Skeletal muscle tissue (tissue), 4 donors: ENCODE results near the gene PLEKHA5. TPM values are rescaled to one million over a fixed set of nuclear protein-coding genes. Genes with fewer than 3 reads are reported as not detected.
"Not testable (repeated sequence)": the region's sequence is repeated elsewhere in the genome, so short reads cannot be mapped to it uniquely, and the experiment has no call there.

Experiments used
- H3K27ac ChIP-seq: one replicate; pipeline ENCODE4 v1.7.0; 2013; ENCODE audit warnings: mild to moderate bottlenecking, low read depth, low read length, inconsistent platforms
- H3K27me3 ChIP-seq, 3 donors: one replicate each; pipeline ENCODE4 v1.7.0; 2013; ENCODE audit warnings: low read length in 3 of 3; ENCODE audit not compliant: control insufficient read depth in 3 of 3, insufficient read depth in 3 of 3
- H3K36me3 ChIP-seq, 3 donors: one replicate each; pipeline ENCODE4 v1.7.0; 2013; ENCODE audit warnings: low read length in 3 of 3; ENCODE audit not compliant: control insufficient read depth in 3 of 3, insufficient read depth in 3 of 3
- H3K4me1 ChIP-seq, 3 donors: one replicate each; pipeline ENCODE4 v1.7.0; 2013; ENCODE audit warnings: low read length in 3 of 3, mild to moderate bottlenecking in 3 of 3; ENCODE audit not compliant: control insufficient read depth in 3 of 3, insufficient read depth in 3 of 3
- H3K4me3 ChIP-seq, 3 donors: one replicate each; pipeline ENCODE4 v1.7.0; 2013; ENCODE audit warnings: low read length in 3 of 3
- H3K9ac ChIP-seq, 3 donors: one replicate each; pipeline ENCODE4 v1.7.0; 2013; ENCODE audit warnings: low read length in 3 of 3, mild to moderate bottlenecking in 3 of 3, moderate library complexity in 2 of 3, low read depth in 1 of 3
- H3K9me3 ChIP-seq, 3 donors: one replicate each; pipeline ENCODE4 v1.7.0; 2013; ENCODE audit warnings: low read length in 3 of 3; ENCODE audit not compliant: control insufficient read depth in 3 of 3
- total RNA-seq: library from RNA; depleted of rRNA; stranded (reverse); fragments of >200 nt; gene quantifications from one replicate; pipeline ENCODE4 v1.2.3, GENCODE V29; 2014
- donor health status: Osteomylitis.

The PLEKHA5 gene
- total RNA-seq, 1 donor from 2014 or later, result 25.1 TPM

DNA sequence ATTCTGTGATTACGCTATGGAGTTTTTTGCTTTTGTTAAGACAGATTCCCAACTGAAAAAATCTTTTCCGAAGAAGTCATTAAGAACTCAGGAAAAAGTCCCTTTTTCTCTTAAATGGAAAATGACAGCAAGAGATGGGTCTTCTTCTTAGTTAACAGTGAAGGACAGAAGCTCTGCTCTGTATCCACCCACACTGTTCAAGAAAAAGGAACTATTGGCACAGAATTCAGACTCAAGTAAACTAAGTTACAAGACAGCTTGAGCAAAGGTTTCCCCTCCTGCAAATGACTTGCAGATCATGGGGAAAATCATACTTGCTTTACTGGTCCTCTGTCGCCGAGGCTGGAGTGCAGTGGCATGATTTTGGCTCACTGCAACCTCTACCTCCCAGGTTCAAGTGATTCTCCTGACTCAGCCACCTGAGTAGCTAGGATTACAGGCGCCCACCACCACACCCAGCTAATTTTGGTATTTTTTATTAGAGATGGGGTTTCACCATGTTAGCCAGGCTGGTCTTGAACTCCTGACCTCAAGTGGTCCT, 172.6 kb downstream of the PLEKHA5 start:
- Histone ChIP-seq H3K4me1 (no peaks in the 10 kb centered on the region), H3K27me3 (no peaks in the 10 kb centered on the region), H3K9me3 (no peaks in the 10 kb centered on the region), H3K4me3 (no peak overlapping the region), H3K9ac (no peak overlapping the region), H3K36me3 (peaks cover 0 to 2% (median 0%) of the 10 kb centered on the region in 3 donors), H3K27ac (no peak overlapping the region)

GRCh38 chr12:19303496-19303895, 174.0 kb downstream of the PLEKHA5 start:
- no peaks in the 10 kb centered on the region for H3K9me3 ChIP-seq
- no peaks in the 10 kb centered on the region for H3K27me3 ChIP-seq
- H3K36me3 ChIP-seq, result peaks cover 0 to 2% (median 0%) of the 10 kb centered on the region in 3 donors
- no peak overlapping the region for H3K9ac ChIP-seq
- no peak overlapping the region for H3K27ac ChIP-seq
- no peaks in the 10 kb centered on the region for H3K4me1 ChIP-seq
- H3K4me3 ChIP-seq, result no peak overlapping the region

GRCh38 chr12:19304149-19304750, 174.7 kb downstream of the PLEKHA5 start:
- H3K4me3 ChIP-seq, result no peak overlapping the region
- H3K27ac ChIP-seq, result no peak overlapping the region
- no peaks in the 10 kb centered on the region for H3K27me3 ChIP-seq
- H3K4me1 ChIP-seq, result no peaks in the 10 kb centered on the region
- no peak overlapping the region for H3K9ac ChIP-seq
- H3K9me3 ChIP-seq, result no peaks in the 10 kb centered on the region
- H3K36me3 ChIP-seq, result peaks cover 0 to 2% (median 0%) of the 10 kb centered on the region in 3 donors

DNA sequence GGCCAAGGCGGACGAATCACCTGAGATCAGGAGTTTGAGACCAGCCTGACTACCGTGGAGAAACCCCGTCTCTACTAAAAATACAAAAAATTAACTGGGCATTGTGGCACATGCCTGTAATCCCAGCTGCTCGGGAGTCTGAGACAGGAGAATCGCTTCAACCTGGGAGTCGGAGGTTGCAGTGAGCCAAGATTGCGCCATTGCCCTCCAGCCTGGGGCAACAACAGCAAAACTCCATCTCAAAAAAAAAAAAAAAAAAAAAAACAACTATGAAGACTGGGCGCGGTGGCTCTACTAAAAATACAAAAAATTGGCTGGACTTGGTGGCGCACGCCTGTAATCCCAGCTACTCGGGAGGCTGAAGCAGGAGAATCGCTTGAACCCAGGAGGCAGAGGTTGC, 176.1 kb downstream of the PLEKHA5 start:
- not testable (repeated sequence) for H3K27ac ChIP-seq, H3K4me3 ChIP-seq, H3K9ac ChIP-seq, H3K27me3 ChIP-seq, H3K36me3 ChIP-seq, H3K4me1 ChIP-seq, H3K9me3 ChIP-seq

- Histone ChIP-seq H3K27me3 (no peaks in the 10 kb centered on the region), H3K4me3 (no peak overlapping the region), H3K4me1 (no peaks in the 10 kb centered on the region), H3K36me3 (peaks cover 0 to 2% (median 0%) of the 10 kb centered on the region in 3 donors), H3K9me3 (no peaks in the 10 kb centered on the region), H3K9ac (no peak overlapping the region), H3K27ac (no peak overlapping the region)
These were observed 176.8 kb downstream of the PLEKHA5 start for GRCh38 chr12:19306366-19306765.

GRCh38 chr12:19307451-19307850, 177.9 kb downstream of the PLEKHA5 start:
- Histone ChIP-seq H3K9me3 (no peaks in the 10 kb centered on the region), H3K27ac (no peak overlapping the region), H3K9ac (no peak overlapping the region), H3K36me3 (peaks cover 0 to 2% (median 0%) of the 10 kb centered on the region in 3 donors), H3K4me3 (no peak overlapping the region), H3K4me1 (no peaks in the 10 kb centered on the region), H3K27me3 (no peaks in the 10 kb centered on the region)

DNA sequence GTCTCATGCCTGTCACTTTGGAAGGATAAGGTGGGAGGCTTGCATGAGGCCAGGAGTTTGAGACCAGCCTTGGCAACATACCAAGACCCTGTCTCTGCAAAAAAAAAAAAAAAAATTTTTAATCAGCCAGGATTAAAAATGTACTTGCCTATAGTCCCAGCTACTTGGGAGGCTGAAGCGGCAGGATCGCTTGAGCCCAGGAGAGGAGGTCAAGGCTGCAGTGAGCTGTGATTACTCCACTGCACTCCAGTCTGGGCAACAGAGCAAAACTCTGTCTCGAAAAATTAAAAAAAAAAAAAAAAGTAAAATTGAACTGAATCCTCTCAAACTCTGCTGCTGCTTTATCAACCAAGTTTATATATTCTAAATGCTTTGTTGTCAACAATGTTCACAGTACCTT, 181.6 kb downstream of the PLEKHA5 start:
- H3K9me3 ChIP-seq, result no peaks in the 10 kb centered on the region
- no peaks in the 10 kb centered on the region for H3K27me3 ChIP-seq
- H3K4me3 ChIP-seq, result no peak overlapping the region
- H3K4me1 ChIP-seq, result no peaks in the 10 kb centered on the region
- H3K36me3 ChIP-seq, result peaks cover 0 to 2% (median 0%) of the 10 kb centered on the region in 3 donors
- no peak overlapping the region for H3K9ac ChIP-seq
- H3K27ac ChIP-seq, result no peak overlapping the region

DNA sequence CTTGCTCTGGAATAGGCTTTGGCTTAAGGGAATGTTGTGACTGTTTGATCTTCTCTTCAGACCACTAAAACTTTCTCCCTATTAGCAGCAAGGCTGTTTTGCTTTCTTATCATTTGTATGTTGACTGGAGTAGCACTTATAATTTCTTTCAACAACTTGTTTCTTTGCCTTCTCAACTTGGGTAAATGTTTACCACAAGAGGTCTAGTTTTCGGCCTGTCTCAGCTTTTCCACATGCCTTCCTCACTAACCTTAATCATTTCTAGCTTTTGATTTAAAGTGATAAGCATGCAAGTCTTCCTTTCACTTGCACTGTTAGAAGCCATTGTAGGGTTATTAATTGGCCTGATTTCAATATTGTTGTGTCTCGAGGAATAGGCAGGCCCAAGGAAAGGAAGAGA, 183.1 kb downstream of the PLEKHA5 start:
- Histone ChIP-seq H3K4me3 (no peak overlapping the region), H3K9me3 (no peaks in the 10 kb centered on the region), H3K27ac (no peak overlapping the region), H3K27me3 (no peaks in the 10 kb centered on the region), H3K4me1 (no peaks in the 10 kb centered on the region), H3K36me3 (no peaks in the 10 kb centered on the region), H3K9ac (no peak overlapping the region)

DNA sequence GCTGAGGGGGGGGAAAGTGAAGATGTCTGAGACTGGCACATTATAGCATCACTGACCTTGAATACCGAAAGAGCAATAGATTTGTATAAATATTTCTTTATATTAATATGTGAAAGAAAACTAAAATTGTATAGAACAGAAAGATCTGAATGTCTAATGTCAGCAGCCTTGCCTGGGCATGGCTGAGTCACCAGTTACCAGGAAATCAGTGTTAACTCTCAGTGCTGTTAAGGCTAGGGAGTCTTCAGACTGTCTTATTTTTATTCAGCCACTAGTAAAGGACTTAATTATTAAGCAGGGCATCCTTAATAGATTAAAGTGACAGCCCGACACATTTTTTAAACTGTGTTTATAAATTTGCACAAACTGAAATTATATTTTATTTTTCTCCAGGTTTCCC, 186.9 kb downstream of the PLEKHA5 start:
- Histone ChIP-seq H3K4me3 (no peak overlapping the region), H3K27ac (no peak overlapping the region), H3K4me1 (no peaks in the 10 kb centered on the region), H3K9ac (no peak overlapping the region), H3K9me3 (no peaks in the 10 kb centered on the region), H3K36me3 (peaks cover 0 to 2% (median 0%) of the 10 kb centered on the region in 3 donors), H3K27me3 (no peaks in the 10 kb centered on the region)

- Histone ChIP-seq H3K9ac (no peak overlapping the region), H3K4me1 (no peaks in the 10 kb centered on the region), H3K4me3 (no peak overlapping the region), H3K36me3 (peaks cover 0 to 9% (median 0%) of the 10 kb centered on the region in 3 donors), H3K9me3 (no peaks in the 10 kb centered on the region), H3K27me3 (no peaks in the 10 kb centered on the region), H3K27ac (no peak overlapping the region)
These were observed 192.8 kb downstream of the PLEKHA5 start for GRCh38 chr12:19322376-19322775.
